Peyer's patch (tissue), 4 donors: Measurements from ENCODE around the gene GAS7. TPM values are rescaled to one million over a fixed set of nuclear protein-coding genes. Genes with fewer than 3 reads are reported as not detected.

ENCODE experiments used
- DNase-seq, 3 donors: peaks; one replicate each; pipeline ENCODE4 v3.0.0-alpha.2; 2017 to 2019
- H3K27ac ChIP-seq, 4 donors: fragments of 200-600 bp; sonication (generic); one replicate each; pipeline ENCODE4 v1.5.1; 2016 to 2019
- H3K27me3 ChIP-seq, 2 donors: fragments of 200-600 bp; sonication (generic); one replicate each; pipeline ENCODE4 v1.5.1; 2019
- H3K36me3 ChIP-seq, 3 donors: fragments of 200-600 bp; sonication (generic); one replicate each; pipeline ENCODE4 v1.5.1; 2016 to 2019
- H3K4me1 ChIP-seq, 4 donors: fragments of 200-600 bp; sonication (generic); one replicate each; pipeline ENCODE4 v1.5.1; 2016 to 2019
- H3K4me3 ChIP-seq, 4 donors: fragments of 200-600 bp; sonication (generic); 1 replicate in 3 of 4; 2 replicates in 1 of 4; pipeline ENCODE4 v1.5.1; 2016 to 2019; ENCODE audit warnings: mild to moderate bottlenecking in 1 of 4
- H3K9me3 ChIP-seq, 4 donors: fragments of 200-600 bp; sonication (generic); one replicate each; pipeline ENCODE4 v1.5.1; 2016 to 2019; ENCODE audit warnings: mild to moderate bottlenecking in 1 of 4
- POLR2A ChIP-seq, 2 donors: fragments of 450-650 bp; IDR thresholded peaks; one replicate each; pipeline ENCODE4 v1.5.1; 2017; ENCODE audit warnings: antibody characterized with exemption in 2 of 2, mild to moderate bottlenecking in 2 of 2, moderate library complexity in 2 of 2
- total RNA-seq, 4 donors: library from RNA; depleted of rRNA; stranded (reverse); fragments of >200 nt; gene quantifications; one replicate each; pipeline ENCODE4 v1.1.0, GENCODE V29; 2016
- TF ChIP-seq, protein P1 (sequence below), 6 experiments: fragments of 450-650 bp in 4 of 6; fragments of 200-600 bp in 2 of 6; sonication (generic) in 1 of 6; IDR thresholded peaks; one replicate each; pipeline ENCODE4 v1.5.1; 2017 to 2019; ENCODE audit warnings: antibody characterized with exemption in 6 of 6, mild to moderate bottlenecking in 3 of 6, moderate library complexity in 1 of 6

Gene GAS7
- total RNA-seq = 100 to 1,000 TPM in 1 of 4 donors, 10 to 100 TPM in 2, 1 to 10 TPM in 1; 6.8 to 104 (median 27.6) TPM

GRCh38 chr17:10198509-10199249, at the start of gene GAS7:
Gene GAS7, minus strand, starts transcription at chr17:10198606.
- Histone ChIP-seq H3K9me3 (peaks cover 0 to 4% (median 0%) of the 10 kb centered on the region in 4 donors), H3K27me3 (no peaks in the 10 kb centered on the region), H3K27ac (peak within 1 kb of the TSS; percentile 49 to 67 (median 59)), H3K4me3 (peak within 1 kb of the TSS; percentile 39 to 62 (median 51)), H3K36me3 (no peaks in the 10 kb centered on the region), H3K4me1 (no peaks in the 10 kb centered on the region)
- peak; percentile 21 to 69 (median 68) for DNase-seq
- TF ChIP-seq, protein P1, sequence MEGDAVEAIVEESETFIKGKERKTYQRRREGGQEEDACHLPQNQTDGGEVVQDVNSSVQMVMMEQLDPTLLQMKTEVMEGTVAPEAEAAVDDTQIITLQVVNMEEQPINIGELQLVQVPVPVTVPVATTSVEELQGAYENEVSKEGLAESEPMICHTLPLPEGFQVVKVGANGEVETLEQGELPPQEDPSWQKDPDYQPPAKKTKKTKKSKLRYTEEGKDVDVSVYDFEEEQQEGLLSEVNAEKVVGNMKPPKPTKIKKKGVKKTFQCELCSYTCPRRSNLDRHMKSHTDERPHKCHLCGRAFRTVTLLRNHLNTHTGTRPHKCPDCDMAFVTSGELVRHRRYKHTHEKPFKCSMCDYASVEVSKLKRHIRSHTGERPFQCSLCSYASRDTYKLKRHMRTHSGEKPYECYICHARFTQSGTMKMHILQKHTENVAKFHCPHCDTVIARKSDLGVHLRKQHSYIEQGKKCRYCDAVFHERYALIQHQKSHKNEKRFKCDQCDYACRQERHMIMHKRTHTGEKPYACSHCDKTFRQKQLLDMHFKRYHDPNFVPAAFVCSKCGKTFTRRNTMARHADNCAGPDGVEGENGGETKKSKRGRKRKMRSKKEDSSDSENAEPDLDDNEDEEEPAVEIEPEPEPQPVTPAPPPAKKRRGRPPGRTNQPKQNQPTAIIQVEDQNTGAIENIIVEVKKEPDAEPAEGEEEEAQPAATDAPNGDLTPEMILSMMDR (IDR thresholded peaks at IDR 0.05) = no peak

DNA sequence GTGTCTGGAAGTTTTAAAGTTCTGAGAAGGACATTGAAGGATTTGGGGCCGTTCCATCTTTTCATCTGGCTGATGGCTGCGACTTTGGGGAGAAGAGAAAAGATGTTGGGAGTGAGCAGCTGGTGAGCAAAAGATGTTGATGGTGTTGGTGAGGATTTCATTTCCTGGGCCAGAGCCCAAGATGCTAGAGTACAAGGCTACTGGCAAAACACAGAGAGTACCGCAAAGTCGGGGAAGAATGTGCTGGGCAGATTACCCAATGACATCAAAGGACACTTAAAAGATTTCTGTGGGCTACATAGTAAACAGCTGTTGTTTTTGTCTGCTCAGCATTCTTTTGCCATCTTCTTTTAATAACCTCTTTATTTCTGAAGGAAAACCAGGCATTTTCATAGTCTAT, 49.4 kb upstream of the GAS7 start:
- TF ChIP-seq POLR2A (IDR thresholded peaks at IDR 0.05) = no peak
- TF ChIP-seq, protein P1 (IDR thresholded peaks at IDR 0.05) = no peak
- Histone ChIP-seq H3K4me1 (no peaks in the 10 kb centered on the region), H3K27ac (no peak overlapping the region), H3K27me3 (no peaks in the 10 kb centered on the region), H3K36me3 (no peaks in the 10 kb centered on the region), H3K4me3 (no peak overlapping the region), H3K9me3 (no peaks in the 10 kb centered on the region)
- DNase-seq = no peak

DNA sequence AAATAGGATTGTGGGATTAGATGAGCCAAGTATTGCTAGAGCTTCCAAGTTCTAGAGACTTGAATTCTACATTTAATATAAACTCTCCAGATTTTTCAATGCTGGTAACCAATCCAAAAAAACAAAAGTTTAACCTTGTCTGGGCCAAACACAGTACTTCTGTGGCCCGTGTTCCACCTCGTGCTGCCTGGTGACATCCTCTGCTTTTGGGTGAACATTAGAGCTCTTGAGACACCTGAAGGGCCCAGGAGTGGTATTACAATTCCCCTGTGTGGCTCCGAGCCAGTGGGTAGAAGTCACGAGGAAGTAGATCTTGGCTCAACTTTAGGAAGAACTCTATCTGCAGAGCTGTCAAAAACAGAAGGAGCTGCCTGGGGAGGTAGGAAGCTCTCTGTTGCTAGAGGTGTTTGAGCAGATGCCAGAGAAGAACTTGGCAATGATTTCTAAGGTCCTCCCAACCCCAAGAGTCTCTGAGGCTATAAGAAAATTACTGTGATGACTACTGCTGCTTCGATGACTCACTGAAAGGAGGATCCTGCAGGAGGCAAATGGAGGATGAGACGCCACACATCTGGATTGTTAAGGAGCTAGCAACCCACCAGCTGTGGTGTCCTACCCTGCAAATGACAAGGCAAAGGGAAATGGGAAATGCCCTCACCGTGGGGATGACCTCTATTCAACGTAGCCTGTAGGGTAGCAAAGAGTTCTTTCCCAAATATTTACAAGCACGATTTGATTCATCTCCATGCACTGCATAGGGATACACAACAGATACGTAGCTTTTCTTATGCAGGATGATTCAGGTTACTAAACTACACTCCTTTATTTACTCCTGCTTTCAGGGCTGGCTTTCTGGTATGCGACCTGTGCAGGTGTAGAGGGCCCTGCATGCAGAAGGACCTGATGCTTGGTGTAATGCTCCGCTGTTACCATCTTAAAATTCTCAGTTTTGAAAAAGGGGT, 45.8 kb upstream of the GAS7 start:
- no peak overlapping the region for H3K27ac ChIP-seq
- no peaks in the 10 kb centered on the region for H3K27me3 ChIP-seq

DNA sequence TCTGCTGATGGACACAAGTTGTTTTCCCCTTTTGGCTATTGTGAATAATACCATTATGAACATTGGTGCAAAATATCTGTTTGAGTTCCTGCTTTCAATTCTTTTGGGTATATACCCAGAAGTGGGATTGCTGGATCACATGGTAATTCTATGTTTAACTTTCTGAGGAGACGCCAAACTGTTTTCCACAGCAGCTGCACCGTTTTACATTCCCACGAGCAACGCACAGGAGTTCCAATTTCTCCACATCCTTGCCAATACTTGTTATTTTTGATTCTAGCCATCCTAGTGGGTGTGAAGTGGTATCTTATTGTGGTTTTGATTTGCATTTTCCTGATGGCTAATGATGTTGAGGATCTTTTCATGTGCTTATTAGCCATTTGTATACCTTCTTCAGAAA, 43.4 kb upstream of the GAS7 start:
- H3K27me3 ChIP-seq = no peaks in the 10 kb centered on the region
- H3K4me1 ChIP-seq = no peaks in the 10 kb centered on the region
- DNase-seq = no peak
- no peak overlapping the region for H3K4me3 ChIP-seq
- H3K36me3 ChIP-seq = no peaks in the 10 kb centered on the region
- TF ChIP-seq, protein P1 (IDR thresholded peaks at IDR 0.05) = no peak
- TF ChIP-seq POLR2A (IDR thresholded peaks at IDR 0.05) = no peak
- no peak overlapping the region for H3K27ac ChIP-seq
- H3K9me3 ChIP-seq = no peaks in the 10 kb centered on the region

More for the DNA sequence above, 45.8 kb upstream of the GAS7 start:
- Histone ChIP-seq H3K4me3 (no peak overlapping the region), H3K4me1 (no peaks in the 10 kb centered on the region), H3K9me3 (no peaks in the 10 kb centered on the region), H3K36me3 (no peaks in the 10 kb centered on the region)
- TF ChIP-seq, protein P1 (IDR thresholded peaks at IDR 0.05) = no peak
- no peak for TF ChIP-seq POLR2A (IDR thresholded peaks at IDR 0.05)
- DNase-seq = no peak

DNA sequence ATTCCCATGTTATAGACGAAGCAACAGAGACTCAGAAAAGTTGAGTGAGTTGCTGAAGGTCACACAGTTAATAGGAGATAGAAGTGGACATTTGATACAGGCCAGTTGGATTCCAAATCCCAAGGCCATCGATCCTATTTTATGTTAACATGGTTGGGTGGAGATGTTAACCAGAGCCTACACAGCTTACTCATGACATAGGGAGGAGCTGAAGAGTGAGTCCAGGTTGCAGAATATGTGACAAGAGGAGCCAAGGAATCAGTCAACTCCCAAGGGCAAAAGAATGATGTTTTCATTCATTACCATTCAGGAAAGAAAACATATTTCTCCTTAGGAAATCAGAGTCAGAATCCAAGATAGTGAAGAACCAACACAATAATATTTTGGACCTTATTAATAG, 40.3 kb upstream of the GAS7 start:
- no peak overlapping the region for H3K4me3 ChIP-seq
- no peaks in the 10 kb centered on the region for H3K4me1 ChIP-seq
- no peaks in the 10 kb centered on the region for H3K27me3 ChIP-seq
- no peaks in the 10 kb centered on the region for H3K36me3 ChIP-seq
- DNase-seq = no peak
- TF ChIP-seq, protein P1 (IDR thresholded peaks at IDR 0.05) = no peak
- TF ChIP-seq POLR2A (IDR thresholded peaks at IDR 0.05) = no peak
- no peak overlapping the region for H3K27ac ChIP-seq
- no peaks in the 10 kb centered on the region for H3K9me3 ChIP-seq
